ENCODE results near the gene DMRT2. TPM values are rescaled to one million over a fixed set of nuclear protein-coding genes. Genes with fewer than 3 reads are reported as not detected.
A peak's percentile ranks its signal among the peaks of the same experiment; 100 is the strongest.

Gene DMRT2
- total and polyA plus RNA-seq, 2 of the 8 experiments (the other 6 are each of a cell fraction or from before 2014, with no cell fraction given), result 0.29 to 0.93 TPM

- Histone ChIP-seq H4K5ac (ENCODE audit: insufficient read length, low read depth, low read length) (no peak overlapping the region), H3K14ac (ENCODE audit: insufficient read length) (no peak overlapping the region), H2BK12ac (ENCODE audit: low read depth, low read length) (no peak overlapping the region), H3K79me1 (ENCODE audit: low read depth, low read length) (no peaks in the 10 kb centered on the region), H2BK120ac (replicated peaks; ENCODE audit: low read depth, low read length) (no peak overlapping the region), H2AFZ (ENCODE audit: low read length) (no peak overlapping the region), H3K56ac (replicated peaks; ENCODE audit: insufficient read length, low read depth, low read length) (peak overlapping the region; percentile 59), H3K23ac (ENCODE audit: insufficient read length) (no peak overlapping the region), H3K27ac (ENCODE audit: low read depth, low read length) (no peak overlapping the region), H2BK5ac (ENCODE audit: low read depth, low read length) (no peak overlapping the region), H3K9me3 (ENCODE audit: insufficient read depth in 2 of 2, low read depth in 1 of 2, low read length in 1 of 2) (peaks cover 45 to 51% of the 10 kb centered on the region in 2 experiments), H3K18ac (ENCODE audit: extremely low read depth, low read length) (no peak overlapping the region), H3K9ac (replicated peaks in 1 of 4; ENCODE audit: extremely low read depth in 1 of 4, low read depth in 3 of 4, low read length in 3 of 4) (no peak overlapping the region), H3K4me1 (replicated peaks in 1 of 4; ENCODE audit: control insufficient read depth in 3 of 4, insufficient read depth in 4 of 4, low read length in 3 of 4) (no peaks in the 10 kb centered on the region), H3K36me3 (ENCODE audit: control insufficient read depth in 2 of 4, insufficient read depth in 4 of 4, low read length in 3 of 4) (no peaks in the 10 kb centered on the region), H3K4me3 (ENCODE audit: extremely low read depth in 1 of 4, insufficient read depth in 2 of 4, low read depth in 3 of 4, low read length in 4 of 4) (no peak overlapping the region), H2AK5ac (ENCODE audit: low read depth, low read length) (no peak overlapping the region), H3K79me2 (ENCODE audit: control insufficient read depth in 1 of 2, insufficient read depth in 2 of 2, low read length in 2 of 2) (no peaks in the 10 kb centered on the region), H3K4me2 (ENCODE audit: insufficient read depth in 1 of 2, low read depth in 2 of 2, low read length in 2 of 2) (no peak overlapping the region), H3K4ac (replicated peaks; ENCODE audit: insufficient read length, low read depth, low read length) (no peak overlapping the region), H2BK20ac (ENCODE audit: low read length) (no peak overlapping the region), H4K8ac (ENCODE audit: extremely low read depth, insufficient read depth, low read length) (no peak overlapping the region), H2BK15ac (ENCODE audit: low read length) (no peak overlapping the region), H4K91ac (replicated peaks; ENCODE audit: insufficient read length, low read length) (no peak overlapping the region), H3K23me2 (ENCODE audit: low read depth, low read length) (no peaks in the 10 kb centered on the region), H3K27me3 (replicated peaks in 1 of 4; ENCODE audit: control insufficient read depth in 3 of 4, extremely low read depth in 1 of 4, insufficient read depth in 3 of 4, low read length in 3 of 4) (no peaks in the 10 kb centered on the region), H4K20me1 (replicated peaks in 1 of 2; ENCODE audit: control insufficient read depth in 1 of 2, insufficient read depth in 2 of 2, low read length in 2 of 2) (no peaks in the 10 kb centered on the region)
- POLR2A ChIA-PET (ENCODE audit: partially characterized antibody), result no interaction called here
- WGBS, 2 experiments (ENCODE audit: extremely low coverage in 1 of 2, insufficient coverage in 1 of 2, insufficient read length in 1 of 2, insufficient replicate concordance in 2 of 2, low coverage in 1 of 2, low lambda C conversion rate in 2 of 2, missing lambda C conversion rate in 1 of 2), result 83% methylated on average over 7 of the region's 7 CpGs; no CpG with 5 or more reads in 1 of the 2 experiments
- DNase-seq (ENCODE audit: low read depth in 1 of 2, low spot score in 2 of 2) (no peak), FAIRE-seq (no peak)
- CTCF ChIA-PET (ENCODE audit: partially characterized antibody), result no interaction called here
- TF ChIP-seq CREB1 (IDR thresholded peaks at IDR 0.05), result no peak
These were observed 37.1 kb downstream of the DMRT2 start for GRCh38 chr9:1087120-1087881.

All from H1 (cell line).